ENCODE data around the gene RNF13.
"Not testable (repeated sequence)": the region's sequence is repeated elsewhere in the genome, so short reads cannot be mapped to it uniquely, and the experiment has no call there.

RNF13 gene

GRCh38 chr3:149801195-149801594 is 11.8 kb upstream of the RNF13 start:
- DNase-seq: no peak

GRCh38 chr3:149801639-149802038 is 11.4 kb upstream of the RNF13 start:
- DNase-seq: no peak

GRCh38 chr3:149806171-149806778 is 6.7 kb upstream of the RNF13 start:
- no peak for DNase-seq

- DNase-seq: peak in 4 of 5 experiments; percentile 19 to 59 (median 34)
Observed at GRCh38 chr3:149808209-149808829, 4.7 kb upstream of the RNF13 start.

DNA sequence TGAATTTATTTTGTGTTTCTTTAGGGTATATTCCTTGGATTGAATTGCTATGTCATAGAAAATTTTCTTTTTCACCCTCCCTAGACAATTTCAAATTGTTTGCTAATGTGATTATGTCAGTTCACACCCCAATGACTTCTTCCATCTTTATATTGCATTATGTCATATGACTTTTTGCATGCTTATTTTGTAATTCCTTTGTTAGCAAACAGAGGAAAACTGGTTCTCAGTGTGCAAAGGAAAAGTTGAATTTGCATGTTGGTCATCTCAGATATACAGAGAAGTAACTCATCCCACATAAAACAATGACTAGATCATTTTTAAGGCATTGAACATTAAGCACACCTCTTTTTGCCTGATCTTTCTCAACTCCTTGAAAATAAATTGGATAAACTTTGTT is 3.3 kb upstream of the RNF13 start:
- no peak for DNase-seq

DNA sequence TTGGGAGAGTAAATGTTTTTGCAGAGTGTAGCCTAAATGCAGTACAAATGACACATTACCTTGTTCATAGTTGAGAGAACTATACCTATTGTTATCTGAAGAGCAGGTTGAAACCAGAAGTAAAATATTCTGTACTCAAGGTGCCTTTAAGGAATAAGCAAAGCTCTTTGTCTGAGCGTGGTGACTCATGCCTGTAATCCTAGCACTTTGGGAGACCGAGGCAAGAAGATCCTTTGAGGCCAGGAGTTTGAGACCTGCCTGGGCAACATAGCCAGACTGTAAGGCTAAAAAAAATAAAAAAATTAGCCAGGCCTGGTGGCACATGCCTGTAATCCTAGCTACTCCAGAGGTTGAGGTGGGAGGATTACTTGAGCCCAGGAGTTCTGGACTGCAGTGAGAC is 2.2 kb upstream of the RNF13 start:
- DNase-seq: no peak

- DNase-seq: no peak
Observed at GRCh38 chr3:149812165-149812605, 830 bp upstream of the RNF13 start.

DNA sequence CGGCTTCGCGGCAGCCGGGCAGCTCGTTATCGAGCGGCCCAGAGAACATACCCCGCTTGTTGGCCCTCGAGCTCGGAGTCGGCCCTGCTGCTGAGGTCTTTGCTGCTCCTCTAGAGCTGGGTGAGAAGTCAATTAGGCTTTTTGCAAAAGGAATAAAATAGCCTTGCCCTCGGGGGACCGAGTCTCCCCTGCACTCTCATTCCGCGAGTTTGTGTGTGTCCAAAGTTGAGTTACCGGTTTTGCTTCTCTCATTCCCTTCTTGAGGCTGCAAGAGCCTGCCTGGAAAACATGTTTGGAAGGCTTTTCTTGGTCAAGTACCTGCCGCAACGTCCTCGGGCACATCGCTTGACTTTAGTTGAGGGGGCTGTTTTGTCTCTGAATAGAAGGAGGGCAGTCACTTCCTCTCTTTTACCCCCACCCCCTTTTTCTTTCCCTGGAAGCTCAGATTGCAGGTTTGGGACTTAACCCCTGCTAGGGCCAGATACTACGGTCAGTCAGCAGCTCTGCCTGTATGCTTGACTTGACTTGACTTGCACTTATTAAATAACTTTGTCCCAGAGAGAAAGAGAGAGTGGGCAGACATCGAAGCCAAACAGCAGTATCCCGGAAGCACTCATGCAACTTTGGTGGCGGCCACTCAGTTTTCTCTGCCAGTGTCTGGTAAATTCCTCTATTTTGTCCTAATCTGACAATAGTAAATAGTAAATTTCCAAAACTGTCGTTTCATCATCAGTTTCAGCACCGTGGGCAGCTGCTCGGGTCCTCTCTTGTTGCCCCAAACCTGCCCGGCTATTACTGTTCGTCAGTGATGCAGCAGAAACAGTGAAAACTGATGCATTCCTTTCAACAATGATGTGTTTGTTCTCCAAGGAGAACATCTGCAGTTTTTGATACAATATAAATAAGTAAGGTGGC is 609 bp downstream of the RNF13 start:
- peak in 2 of 5 experiments; percentile 6 to 34 for DNase-seq

GRCh38 chr3:149815321-149815720 is 2.3 kb downstream of the RNF13 start:
- DNase-seq: no peak

DNA sequence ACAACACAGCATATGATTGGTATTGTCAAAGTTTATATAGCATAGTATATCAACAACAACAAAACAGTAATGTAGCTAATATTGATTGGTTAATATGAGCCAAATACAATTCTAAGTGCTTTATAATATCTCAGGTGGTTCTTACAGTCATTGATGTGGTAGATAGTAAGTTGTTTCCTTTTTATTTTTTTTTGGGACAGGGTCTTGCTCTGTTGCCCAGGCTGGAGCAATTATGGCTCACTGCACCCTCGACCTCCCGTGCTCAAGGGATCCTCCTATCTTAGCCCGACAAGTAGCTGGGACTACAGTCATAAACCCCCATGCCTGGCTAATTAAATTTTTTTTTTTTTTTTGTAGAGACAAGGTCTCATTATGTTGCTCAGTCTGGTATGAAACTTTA is 2.7 kb downstream of the RNF13 start:
- DNase-seq: no peak

- no peak for DNase-seq
Observed at GRCh38 chr3:149816311-149816710, 3.3 kb downstream of the RNF13 start.

GRCh38 chr3:149816986-149817385 is 4.0 kb downstream of the RNF13 start:
- DNase-seq: no peak

- DNase-seq: no peak
Observed at GRCh38 chr3:149819432-149819831, 6.4 kb downstream of the RNF13 start.

DNA sequence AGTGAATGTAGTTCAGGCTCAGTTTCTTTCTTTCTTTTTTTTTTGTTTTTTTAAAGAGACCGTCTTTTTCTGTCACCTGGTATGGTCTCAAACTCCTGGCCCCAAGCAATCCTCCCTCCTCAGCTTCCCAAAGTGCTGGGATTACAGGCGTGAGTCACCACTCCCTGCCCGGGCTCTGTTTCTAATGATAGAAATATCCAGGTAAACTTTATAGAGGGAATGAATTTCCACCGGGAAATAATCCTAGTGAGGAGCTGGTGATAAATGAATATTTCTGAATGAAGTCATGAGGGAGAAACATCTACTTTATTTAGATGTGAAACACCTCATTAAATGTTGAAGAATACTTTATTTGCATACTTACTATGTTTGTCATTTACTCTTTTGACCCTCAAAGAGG is 7.2 kb downstream of the RNF13 start:
- DNase-seq: no peak

DNA sequence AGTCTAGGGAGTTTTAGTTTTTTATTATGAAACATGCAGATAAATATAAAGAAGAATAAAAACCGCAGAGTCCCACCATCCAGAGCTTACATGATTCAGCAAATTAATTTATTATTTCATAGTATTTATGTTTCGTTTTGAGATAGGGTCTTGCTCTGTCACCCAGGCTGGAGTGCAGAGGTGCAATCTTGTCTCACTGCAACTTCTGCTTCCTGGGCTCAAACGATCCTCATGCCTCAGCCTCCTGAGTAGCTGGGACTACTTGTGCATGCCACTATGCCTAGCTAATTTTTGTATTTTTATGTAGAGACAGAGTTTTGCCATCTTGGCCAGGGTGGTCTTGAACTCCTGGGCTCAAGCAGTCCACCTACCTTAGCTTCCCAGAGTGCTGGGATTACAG is 13.6 kb downstream of the RNF13 start:
- no peak for DNase-seq

DNA sequence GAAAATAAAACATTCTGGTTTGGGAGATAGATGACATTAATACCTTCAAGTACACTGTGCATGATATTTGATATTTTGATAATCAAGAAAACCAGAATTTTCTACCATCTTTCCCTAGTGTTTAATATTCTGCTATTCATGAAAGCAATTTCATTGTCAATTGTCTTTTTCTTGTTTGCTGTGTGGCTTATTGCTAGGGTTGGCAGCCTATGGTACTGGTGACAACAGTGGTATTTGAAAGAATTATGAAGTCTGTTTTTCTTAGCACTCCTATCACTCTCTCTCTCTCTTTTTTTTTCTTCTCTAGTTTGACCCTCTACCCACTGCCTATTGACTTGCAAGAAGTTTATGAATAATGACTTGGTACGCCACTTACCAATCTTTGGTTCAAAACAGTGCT is 15.4 kb downstream of the RNF13 start:
- no peak for DNase-seq

DNA sequence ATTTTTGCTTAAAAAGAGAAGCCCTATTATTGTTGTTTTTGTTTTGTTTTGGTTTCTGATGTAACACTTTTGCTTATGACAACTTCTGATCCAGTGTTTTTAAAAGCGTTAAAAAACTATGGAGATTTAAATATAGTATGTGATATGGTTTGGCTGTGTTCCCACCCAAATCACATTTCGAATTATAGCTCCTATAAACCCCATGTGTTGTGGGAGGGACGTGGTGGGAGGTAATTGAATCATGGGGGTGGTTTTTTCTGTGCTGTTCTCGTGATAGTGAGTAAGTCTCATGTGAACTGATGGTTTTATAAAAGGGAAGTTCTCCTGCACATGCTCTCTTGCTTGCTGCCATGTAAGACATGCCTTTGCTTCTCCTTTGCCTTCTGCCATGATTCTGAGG is 16.6 kb downstream of the RNF13 start:
- not testable (repeated sequence) for DNase-seq

GRCh38 chr3:149830902-149831301 is 17.9 kb downstream of the RNF13 start:
- peak in 1 of 5 experiments; percentile 19 for DNase-seq

DNA sequence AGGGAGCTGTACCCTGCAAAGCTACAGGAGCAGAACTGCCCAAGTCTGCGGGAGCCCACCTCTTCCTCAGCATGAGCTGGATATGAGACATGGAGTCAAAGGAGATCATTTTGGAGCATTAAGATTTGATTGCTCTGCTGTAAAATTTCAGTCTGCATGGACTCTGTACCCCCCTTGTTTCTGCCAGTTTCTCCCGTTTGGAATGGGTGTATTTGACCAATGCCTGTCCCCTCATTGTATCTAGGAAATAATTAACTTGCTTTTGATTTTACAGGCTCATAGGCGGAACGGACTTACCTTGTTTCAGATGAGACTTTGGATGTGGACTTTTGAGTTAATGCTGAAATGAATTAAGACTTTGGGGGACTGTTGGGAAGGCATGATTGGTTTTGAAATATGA is 18.3 kb downstream of the RNF13 start:
- DNase-seq: no peak

DNA sequence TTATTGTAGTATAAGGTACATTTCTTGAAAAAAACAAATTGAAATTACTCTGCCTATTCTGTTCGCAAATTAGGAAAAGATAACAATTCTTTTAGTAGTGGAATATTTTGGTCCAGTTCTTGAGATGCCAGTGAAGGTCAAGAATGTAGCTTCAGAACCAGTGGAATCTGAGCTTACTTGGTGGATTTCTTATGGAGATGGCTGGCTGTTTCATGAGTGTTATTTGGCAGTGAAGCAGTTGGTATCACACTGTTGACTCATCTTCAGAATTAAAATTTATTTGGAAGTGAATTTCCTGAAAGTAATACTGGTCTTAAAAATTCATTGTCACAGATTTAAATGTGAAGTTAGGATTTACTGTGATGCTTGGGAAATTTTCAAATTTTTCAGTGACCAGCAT is 19.1 kb downstream of the RNF13 start:
- no peak for DNase-seq

- no peak for DNase-seq
Observed at GRCh38 chr3:149833241-149833640, 20.2 kb downstream of the RNF13 start.

DNA sequence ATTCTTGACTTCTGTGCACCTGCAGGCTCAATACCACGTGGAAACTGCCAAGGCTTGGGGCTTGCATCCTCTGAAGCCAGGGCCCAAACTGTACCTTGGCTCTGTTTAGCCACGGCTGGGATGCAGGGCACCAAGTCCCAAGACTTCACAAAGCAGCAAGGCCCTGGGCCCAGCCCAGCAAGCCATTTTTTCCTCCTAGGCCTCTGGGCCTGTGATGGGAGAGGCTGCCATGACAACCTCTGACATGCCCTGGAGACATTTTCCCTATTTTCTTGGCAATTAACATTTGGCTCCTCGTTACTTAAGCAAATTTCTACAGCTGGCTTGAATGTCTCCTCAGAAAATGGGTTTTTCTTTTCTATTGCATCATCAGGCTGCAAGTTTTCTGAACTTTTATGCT is 25.5 kb downstream of the RNF13 start:
- DNase-seq: not testable (repeated sequence)

DNA sequence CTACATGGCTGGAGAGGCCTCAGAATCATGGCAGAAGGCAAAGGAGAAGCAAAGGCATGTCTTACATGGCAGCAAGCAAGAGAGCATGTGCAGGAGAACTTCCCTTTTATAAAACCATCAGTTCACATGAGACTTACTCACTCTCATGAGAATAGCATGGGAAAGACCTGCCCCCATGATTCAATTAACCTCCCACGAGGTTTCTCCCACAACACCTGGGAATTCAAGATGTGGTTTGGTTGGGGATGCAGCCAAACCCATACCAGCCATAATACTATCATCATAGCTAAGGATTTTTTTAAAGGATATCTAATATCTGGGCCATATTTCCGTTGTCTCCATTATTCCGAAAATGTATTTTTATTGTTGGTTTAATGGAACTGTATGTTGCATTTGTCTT is 26.5 kb downstream of the RNF13 start:
- DNase-seq: not testable (repeated sequence)

DNA sequence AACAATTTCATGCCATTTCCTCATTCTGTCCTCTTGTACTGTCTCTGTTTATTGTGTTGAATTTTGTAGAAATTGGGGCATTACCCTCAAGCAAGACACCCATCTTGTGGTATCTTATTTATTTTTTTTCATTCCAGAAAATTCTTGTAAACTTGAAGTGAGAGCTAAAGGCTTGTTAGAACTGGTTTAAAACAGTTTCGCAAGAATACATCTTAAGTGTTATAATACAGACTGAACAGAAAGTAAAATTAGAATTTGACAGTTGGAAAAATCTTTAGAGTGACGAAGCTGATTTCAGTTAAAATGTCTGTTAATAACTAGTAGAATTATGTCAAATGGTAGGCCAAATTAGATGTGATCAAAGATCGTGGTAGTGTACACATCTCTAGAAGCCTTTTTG is 26.9 kb downstream of the RNF13 start:
- no peak for DNase-seq
